NCI-H1417 (cell line): ENCODE results near the gene LETM1.

Experiments
- DNase-seq, 3 experiments: peaks; one replicate each; lab custom pipeline; 2025; lab: John Stamatoyannopoulos, UW

LETM1 gene

GRCh38 chr4:1806596-1807331 lies 49.2 kb downstream of the LETM1 start:
- no peak for DNase-seq

DNA sequence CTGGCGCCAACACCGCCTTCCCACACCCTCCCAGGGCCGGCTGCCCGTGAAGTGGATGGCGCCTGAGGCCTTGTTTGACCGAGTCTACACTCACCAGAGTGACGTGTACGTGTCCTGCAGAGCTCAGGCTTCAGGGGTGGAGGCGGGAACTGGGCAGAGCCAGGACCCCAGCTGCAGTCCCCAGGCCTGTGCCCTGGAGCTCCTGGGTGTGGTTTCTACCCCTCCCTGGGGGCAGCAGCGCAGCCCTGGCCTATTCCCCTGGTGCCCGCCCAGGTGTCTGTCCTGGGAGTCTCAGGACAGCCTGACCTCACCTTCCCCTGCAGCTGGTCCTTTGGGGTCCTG lies 49.8 kb downstream of the LETM1 start:
- peak in 1 of 3 experiments; percentile 15 for DNase-seq

- DNase-seq: no peak
These were observed 50.3 kb downstream of the LETM1 start for GRCh38 chr4:1805493-1806222.

DNA sequence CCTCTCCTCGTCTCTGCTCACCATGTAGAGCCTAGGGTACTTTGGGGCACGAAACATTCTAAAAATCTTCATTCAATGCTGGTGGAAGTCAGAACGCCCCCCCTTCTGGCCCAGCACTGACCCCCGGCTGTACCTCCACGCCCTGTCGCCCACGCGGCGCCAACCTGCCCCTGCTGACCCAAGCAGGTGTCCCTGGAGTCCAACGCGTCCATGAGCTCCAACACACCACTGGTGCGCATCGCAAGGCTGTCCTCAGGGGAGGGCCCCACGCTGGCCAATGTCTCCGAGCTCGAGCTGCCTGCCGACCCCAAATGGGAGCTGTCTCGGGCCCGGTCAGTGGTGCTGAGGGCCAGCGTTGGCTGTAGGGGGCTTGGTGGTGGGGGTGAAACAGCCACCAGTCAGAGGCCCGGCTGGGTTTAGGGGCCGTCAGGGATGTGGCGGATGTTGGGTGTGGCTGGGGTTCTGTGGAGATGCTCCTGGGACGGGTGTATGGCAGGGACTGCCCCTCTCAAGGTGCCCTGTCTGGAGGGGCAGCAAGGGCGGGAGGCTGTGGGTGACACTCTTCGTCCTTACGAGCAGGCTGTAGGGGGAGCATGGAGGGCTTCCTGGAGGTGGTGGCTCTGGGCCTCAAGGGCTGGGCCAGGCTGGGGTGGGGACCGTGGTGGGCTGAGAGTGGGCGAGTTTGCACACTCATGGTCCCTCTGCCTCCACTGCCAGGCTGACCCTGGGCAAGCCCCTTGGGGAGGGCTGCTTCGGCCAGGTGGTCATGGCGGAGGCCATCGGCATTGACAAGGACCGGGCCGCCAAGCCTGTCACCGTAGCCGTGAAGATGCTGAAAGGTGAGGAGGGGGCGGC lies 51.1 kb downstream of the LETM1 start:
- DNase-seq: no peak

- no peak for DNase-seq
These were observed 52.2 kb downstream of the LETM1 start for GRCh38 chr4:1803523-1804423.

DNA sequence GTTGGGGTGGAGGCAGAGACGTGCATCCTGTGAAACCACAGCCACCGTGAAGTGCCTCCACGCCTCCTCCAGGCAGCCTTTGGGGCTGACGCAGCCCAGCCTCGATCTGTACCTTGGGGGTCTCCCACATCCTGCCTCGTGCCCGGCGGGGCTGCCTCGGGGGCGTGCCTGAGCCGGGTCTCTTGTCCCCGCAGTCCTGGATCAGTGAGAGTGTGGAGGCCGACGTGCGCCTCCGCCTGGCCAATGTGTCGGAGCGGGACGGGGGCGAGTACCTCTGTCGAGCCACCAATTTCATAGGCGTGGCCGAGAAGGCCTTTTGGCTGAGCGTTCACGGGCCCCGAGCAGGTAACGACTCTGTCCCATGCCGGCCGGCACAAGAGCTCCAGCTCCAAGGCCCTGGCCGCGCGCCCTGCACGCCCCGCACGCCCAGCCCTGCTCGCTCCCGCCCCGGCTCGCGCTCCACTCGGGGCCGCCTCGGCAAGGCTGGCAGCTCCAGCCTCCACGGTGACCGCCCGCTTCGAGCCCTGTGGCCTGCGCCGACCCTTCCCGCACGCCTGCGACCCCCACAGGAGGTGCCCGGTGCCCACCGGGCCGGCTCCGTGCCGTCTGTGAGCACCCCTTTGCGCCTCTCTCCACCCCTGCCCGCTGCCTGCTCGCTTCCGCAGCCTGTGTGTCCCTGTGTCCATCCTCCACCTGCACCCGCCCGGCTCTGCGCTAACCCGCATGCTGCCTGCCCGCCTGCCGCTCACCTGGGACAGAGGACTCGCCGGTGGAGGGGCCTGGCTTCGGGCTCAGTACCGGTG lies 53.0 kb downstream of the LETM1 start:
- DNase-seq: no peak

DNA sequence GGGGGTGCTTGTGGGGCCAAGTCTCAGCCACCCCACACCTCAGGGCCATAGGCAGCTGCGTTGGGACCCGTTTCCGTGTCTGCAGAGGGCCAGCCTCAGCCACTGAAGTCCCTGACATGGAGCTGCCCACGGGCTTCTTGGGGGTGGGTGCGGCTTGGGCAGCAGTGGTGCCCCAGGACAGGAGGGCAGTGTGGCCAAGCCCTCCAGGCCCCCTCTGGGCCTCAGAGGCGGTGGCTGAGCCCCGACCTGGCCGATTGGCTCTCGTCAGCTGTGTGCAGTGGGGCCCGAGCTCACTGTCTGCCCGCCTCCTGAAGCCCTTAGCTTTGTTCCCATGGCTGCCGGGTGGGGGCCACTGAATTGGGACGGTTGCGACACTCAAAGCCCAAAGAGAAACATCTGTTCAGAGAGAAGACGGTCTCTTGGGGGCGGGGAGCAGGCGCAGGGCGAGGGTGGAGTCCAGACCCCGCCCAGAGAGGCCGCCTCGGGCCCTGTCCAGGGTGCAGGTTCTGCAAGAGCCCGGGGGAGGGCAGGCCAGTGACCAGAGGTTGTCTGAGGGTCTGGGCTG lies 53.7 kb downstream of the LETM1 start:
- no peak for DNase-seq

DNA sequence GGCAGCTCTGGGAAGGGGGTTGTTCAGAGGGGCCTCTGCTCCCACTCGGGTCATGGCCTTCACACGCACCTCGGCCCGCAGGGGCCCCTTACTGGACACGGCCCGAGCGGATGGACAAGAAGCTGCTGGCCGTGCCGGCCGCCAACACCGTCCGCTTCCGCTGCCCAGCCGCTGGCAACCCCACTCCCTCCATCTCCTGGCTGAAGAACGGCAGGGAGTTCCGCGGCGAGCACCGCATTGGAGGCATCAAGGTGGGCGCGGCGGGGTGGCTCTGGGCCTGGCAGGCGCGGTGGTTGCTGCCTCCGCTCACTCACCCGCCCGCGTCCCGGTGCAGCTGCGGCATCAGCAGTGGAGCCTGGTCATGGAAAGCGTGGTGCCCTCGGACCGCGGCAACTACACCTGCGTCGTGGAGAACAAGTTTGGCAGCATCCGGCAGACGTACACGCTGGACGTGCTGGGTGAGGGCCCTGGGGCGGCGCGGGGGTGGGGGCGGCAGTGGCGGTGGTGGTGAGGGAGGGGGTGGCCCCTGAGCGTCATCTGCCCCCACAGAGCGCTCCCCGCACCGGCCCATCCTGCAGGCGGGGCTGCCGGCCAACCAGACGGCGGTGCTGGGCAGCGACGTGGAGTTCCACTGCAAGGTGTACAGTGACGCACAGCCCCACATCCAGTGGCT lies 54.5 kb downstream of the LETM1 start:
- DNase-seq: peak in 1 of 3 experiments; percentile 39

DNA sequence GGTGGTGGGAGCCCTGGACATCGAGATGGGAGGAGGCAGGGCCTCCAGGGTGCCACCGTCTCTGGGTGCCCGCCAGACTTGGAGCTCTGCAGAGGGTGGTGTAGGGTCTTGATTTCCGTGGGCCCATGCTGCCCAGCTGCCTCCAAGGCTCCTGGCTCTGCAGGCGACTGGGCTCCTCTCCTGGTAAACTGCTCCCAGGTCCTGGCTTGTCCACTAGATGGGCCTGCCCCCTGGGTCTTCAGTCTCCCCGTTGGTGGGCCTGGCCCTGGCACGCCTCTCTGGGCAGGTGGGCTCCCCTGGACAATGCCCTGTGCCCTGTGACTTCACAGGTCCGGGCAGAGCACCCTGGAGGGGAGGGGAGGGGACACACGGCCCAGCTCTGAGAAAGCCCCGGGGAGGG lies 55.2 kb downstream of the LETM1 start:
- no peak for DNase-seq

DNA sequence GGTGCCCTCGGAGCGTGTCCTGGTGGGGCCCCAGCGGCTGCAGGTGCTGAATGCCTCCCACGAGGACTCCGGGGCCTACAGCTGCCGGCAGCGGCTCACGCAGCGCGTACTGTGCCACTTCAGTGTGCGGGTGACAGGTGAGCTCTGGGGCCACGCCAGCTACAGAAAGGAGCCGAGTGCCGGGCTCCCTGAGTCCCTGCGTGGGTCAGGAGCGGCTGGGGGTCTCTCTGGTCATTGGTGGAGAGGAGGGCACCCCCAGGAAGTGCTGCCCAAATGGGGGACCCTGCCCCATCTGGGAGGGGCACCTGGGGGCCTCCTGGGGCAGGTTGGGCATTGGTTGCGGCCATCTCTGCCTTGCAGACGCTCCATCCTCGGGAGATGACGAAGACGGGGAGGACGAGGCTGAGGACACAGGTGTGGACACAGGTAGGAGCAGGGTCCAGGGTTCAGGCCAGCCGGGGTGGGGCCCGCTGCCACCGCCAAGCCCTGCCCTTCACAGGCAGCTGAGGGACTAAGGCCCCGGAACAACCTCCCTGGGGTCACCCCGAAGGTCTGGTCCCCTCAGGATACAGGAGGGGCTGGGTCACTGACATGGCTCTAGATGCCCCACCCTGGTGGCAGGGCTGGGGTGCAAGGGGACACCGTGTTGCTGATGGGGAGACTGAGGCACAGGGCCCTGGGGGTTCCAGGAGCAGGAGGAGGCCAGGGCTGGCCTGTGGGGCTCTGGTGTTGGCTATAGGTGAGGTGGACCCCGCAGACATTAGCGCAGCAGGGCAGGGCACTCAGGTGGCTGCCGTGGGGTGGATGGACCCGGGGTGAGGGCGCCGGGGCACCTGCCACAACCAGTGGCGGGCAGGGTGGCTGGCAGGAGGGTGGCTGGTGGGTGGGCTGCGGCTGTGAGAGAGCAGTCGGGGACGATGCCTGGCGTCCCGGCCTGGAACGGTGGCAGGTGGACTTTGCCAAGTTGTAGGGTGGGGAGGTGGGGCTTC lies 56.3 kb downstream of the LETM1 start:
- DNase-seq: no peak

- DNase-seq: no peak
These were observed 57.2 kb downstream of the LETM1 start for GRCh38 chr4:1798580-1799386.

DNA sequence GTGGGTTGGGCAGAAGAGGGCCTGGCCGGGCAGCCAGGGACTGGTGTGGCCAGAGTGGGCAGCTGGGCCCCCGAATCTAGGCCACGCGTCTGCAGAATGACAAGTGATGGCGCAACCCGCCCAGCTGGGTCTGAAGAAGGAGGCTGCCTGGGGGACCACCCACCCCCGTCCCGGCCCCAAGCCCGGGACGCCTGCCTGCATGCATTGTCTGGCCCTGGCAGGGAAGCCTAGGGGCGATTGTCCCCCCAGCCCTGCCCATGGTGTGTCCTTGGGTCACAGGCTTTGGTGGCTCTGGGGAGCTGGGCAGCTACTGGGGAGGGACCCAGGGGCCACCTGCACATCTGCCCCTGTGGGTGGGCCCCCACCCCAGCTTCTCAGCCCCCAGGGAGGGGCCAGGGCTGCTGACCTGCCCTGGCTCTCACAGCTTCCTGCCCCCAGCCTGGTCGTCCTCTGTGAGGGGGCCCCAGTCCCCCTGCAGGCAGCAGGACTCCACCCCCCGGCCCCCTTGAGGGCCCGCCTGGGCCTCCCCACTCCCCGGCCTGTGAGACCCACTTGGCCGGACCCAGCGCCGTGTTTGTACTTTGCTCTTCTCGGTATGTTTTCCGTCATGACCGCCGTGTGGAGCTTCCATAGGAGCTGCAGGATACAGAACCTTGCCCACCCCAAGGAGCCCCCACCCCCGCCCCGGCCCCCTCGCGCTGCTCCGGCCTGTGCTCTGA lies 57.9 kb downstream of the LETM1 start:
- no peak for DNase-seq

GRCh38 chr4:1797298-1797860 lies 58.6 kb downstream of the LETM1 start:
- DNase-seq: no peak

DNA sequence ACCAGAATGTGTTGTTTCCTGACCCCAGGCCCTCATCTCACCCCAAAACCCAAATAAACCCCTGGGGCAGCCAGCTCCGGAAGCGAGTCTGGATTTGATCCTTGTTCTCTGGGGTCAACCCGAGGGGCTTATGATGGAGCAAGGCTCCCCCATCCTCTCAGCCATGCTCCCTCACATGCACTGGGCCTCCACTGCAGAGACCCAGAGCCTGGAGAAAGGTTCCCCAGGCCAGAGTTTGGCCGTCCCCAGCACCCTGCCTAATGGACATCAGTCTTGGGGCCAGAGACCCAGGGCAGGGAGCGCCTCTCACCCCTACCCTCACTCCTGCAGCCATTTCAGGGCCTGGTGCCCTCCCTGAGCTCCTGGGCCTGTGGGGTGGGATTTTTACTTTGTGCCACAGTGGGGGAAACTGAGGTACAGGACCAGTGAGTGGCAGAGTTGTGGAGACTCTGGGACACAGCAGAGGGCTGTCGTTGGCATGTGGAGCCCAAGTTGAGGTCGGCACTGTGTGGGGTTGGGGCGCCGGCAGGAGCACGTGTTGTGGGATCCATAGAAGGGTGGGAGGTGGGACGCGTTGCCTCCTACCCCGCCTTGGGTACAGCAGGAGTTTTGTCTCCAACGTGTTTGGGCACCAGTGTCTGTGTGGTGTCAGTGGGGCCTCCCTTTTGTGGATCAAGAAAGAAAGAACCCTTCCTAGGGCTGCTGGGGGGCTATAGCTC lies 59.3 kb downstream of the LETM1 start:
- no peak for DNase-seq

DNA sequence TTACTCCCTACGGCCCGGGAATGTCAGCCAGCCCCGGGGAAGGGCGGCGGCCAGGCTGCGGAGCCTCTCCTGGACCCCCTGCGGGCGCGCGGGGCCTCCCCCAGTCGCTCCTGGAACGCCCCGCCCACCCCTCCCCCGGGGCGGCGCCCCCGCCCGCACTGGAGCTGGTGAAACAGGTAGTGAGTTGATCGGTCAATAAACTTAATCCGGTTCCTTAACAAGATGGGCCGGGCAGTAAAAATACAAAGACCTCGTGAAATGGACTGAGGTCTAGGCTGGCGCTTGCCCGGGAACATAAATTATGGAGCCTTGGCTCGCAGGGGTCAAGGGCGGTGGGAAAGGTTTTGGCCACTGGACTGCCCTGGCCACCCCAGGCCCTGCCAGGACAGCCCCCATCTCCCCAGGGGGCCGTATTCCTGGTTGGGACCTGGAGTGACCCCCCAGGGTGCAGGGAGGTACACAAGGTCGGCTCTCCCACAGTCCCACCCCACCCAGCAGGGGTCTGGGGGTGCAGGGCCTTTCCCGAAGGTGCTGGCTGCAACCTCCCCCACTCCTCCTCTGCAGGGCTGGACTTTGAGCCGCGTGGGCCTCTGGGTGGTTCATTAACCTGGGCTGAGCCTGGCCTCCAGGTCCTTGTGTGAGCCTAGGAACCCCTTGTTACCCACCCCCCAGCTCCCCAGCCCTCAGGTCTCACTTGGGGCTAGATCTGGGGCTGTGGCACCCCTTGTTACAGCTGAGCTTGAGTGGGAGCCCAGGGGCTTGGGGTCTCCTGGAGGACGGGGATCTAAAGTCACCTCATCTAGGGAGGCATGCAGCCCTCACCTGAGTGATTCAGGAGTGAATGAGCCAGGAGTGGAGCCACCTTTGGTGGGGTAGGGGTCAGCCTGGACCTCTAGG lies 60.4 kb downstream of the LETM1 start:
- peak in 1 of 3 experiments; percentile 60 for DNase-seq
